LNCAP (cell line): ENCODE measurements around the gene QRICH1.

ENCODE experiments used
- CTCF ChIP-seq: fragments of 450-650 bp; IDR thresholded peaks from 2 replicates; pipeline ENCODE4 v1.5.1; 2017; ENCODE audit warnings: mild to moderate bottlenecking

QRICH1 gene

GRCh38 chr3:49013113-49013737 lies 80.6 kb downstream of the QRICH1 start:
- no peak for TF ChIP-seq CTCF

DNA sequence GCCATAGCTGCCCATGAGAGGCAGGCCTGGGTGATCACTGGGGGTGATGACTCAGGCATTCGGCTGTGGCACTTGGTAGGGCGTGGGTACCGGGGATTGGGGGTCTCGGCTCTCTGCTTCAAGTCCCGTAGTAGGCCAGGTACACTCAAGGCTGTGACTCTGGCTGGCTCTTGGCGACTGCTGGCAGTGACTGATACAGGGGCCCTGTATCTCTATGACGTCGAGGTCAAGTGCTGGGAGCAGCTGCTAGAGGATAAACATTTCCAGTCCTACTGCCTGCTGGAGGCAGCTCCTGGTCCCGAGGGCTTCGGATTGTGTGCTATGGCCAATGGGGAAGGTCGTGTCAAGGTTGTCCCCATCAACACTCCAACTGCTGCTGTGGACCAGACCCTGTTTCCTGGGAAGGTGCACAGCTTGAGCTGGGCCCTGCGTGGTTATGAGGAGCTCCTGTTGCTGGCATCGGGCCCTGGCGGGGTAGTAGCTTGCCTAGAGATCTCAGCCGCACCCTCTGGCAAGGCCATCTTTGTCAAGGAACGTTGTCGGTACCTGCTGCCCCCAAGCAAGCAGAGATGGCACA lies 81.3 kb downstream of the QRICH1 start:
- TF ChIP-seq CTCF: no peak

DNA sequence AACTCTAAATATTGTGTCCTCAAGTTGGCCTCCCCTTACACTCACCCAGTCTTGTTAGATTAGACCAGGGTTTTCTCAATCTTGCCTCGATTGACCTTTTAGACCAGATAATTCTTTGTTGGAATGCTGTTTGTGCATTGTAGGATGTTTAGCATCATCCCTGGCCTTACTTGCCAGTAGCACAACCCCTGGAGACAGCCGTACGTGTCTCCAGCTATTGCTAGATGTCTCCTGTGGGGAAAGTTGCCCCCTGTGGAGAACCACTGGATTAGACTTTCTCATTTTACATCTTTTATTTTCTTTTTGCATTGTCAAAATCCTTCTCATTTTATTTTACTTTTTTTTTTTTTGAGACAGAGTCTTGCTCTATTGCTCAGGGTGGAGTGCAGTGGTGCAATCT lies 84.5 kb downstream of the QRICH1 start:
- TF ChIP-seq CTCF: no peak

DNA sequence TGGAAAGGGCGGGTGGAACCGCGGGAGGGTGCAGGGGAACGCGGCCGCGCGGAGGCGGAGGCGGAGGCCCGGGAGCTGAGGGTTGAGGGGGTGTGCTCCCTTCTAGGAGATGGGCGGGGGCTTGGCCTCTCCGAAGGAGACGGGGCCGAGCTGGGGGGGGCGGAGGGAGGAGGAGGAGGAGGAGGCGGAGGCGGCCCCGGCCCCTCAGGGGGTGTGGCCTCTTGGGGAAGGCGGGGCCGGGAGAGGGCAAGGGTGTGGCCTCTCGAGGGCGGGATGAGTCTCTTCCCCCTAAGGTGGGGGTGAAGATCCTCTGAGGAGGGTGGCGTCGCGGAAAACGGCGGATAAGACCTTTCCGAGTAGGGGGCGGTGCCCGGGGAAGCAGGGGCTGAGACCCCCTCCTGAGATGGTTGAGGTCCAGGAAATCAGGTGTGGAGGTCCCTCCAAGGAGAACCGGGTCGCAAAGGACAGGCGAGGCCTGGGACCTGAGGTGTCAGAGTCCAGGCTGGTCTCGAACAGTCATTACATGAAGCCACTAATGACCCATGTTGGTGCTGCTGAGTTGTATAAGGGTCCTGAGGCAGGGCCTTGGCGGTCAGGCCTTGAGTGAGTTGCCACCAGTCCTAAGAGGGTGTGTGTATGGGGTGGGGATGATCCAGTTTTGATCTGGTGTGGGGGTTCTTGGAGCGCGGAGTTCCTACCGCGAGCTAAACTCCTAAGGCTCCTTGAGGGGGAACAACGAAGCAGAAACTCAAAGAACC lies 85.9 kb downstream of the QRICH1 start:
- no peak for TF ChIP-seq CTCF

GRCh38 chr3:49007068-49007770 lies 86.7 kb downstream of the QRICH1 start, which contains the start of gene WDR6:
WDR6 (plus strand) TSS chr3:49007391; CDS start chr3:49007432, 41 bp downstream.
- TF ChIP-seq CTCF: peak; percentile 27; the same call in 1 of the 2 replicates

DNA sequence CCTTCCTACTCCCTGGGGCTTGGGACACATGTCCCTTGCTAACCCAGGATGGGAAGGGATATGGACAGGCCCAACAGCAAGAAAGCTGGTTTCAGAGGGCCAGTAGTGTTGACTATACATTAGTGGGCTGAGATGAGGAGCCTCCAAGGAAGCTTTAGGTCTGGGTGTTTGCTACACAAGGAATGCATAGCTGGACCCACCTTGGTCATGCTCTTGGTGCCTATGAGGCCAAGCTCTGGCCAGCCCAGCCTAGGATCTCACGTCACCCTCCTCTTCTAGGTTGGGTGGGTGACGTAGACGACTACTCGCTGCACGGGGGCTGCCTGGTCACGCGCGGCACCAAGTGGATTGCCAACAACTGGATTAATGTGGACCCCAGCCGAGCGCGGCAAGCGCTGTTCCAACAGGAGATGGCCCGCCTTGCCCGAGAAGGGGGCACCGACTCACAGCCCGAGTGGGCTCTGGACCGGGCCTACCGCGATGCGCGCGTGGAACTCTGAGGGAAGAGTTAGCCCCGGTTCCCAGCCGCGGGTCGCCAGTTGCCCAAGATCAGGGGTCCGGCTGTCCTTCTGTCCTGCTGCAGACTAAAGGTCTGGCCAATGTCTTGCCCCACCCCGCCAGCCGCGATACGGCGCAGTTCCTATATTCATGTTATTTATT lies 87.3 kb downstream of the QRICH1 start:
- TF ChIP-seq CTCF: no peak

- no peak for TF ChIP-seq CTCF
Measured at GRCh38 chr3:49005998-49006397, 87.9 kb downstream of the QRICH1 start.
